Measurements from ENCODE around the gene PCK1.

GRCh38 chr20:57545927-57546662, 14.8 kb upstream of the PCK1 start:
- TF ChIP-seq NFE2L1 (CRISPR knock-in tag; IDR thresholded peaks at IDR 0.05) = no peak
- TF ChIP-seq ATF2 (CRISPR knock-in tag; IDR thresholded peaks at IDR 0.05; ENCODE audit: borderline replicate concordance, low read depth) = no peak
- TF ChIP-seq ZBTB21 (CRISPR knock-in tag; IDR thresholded peaks at IDR 0.05; ENCODE audit: borderline replicate concordance) = no peak
- TF ChIP-seq CTCF (IDR thresholded peaks at IDR 0.05) = no peak
- no peak for TF ChIP-seq ZNF281 (CRISPR knock-in tag; IDR thresholded peaks at IDR 0.05)
- no peak for TF ChIP-seq MAX (CRISPR knock-in tag; IDR thresholded peaks at IDR 0.05)
- TF ChIP-seq CREB1 (CRISPR knock-in tag; IDR thresholded peaks at IDR 0.05) = no peak
- TF ChIP-seq ATF3 (CRISPR knock-in tag; conservative IDR thresholded peaks at IDR 0.05) = no peak
- TF ChIP-seq NR2C2 (CRISPR knock-in tag; IDR thresholded peaks at IDR 0.05) = no peak

All from WTC11 (cell line).